ENCODE results near the gene CBL. TPM values are rescaled to one million over a fixed set of nuclear protein-coding genes. Genes with fewer than 3 reads are reported as not detected.
"Not testable (repeated sequence)": the region's sequence is repeated elsewhere in the genome, so short reads cannot be mapped to it uniquely, and the experiment has no call there.

Gene CBL
- total RNA-seq, 1 donor from 2014 or later, result 46.6 TPM

- Histone ChIP-seq H2AFZ (ENCODE audit: low read depth, low read length) (no peak overlapping the region), H3K9me3 (ENCODE audit: insufficient read depth, low read depth, low read length) (no peaks in the 10 kb centered on the region), H3K27ac (ENCODE audit: low read depth, low read length) (no peak overlapping the region), H3K36me3 (ENCODE audit: insufficient read depth, low read length) (no peaks in the 10 kb centered on the region), H3K4me2 (ENCODE audit: low read length) (no peak overlapping the region), H3K27me3 (ENCODE audit: insufficient read depth, low read length) (peaks cover 3% of the 10 kb centered on the region), H3K4me1 (ENCODE audit: insufficient read depth, low read length) (peaks cover 4% of the 10 kb centered on the region), H3K4me3 (ENCODE audit: insufficient read depth, low read depth, low read length) (no peak overlapping the region), H4K20me1 (ENCODE audit: insufficient read depth, low read length) (no peaks in the 10 kb centered on the region), H3K79me2 (ENCODE audit: insufficient read depth, low read length) (no peaks in the 10 kb centered on the region), H3K9ac (ENCODE audit: low read length) (no peak overlapping the region)
- no peak for TF ChIP-seq CTCF (IDR thresholded peaks at IDR 0.05; ENCODE audit: insufficient read depth, low read depth, low read length)
- TF ChIP-seq EZH2 (IDR thresholded peaks at IDR 0.05; ENCODE audit: insufficient read depth, low read length), result no peak
- no peak overlapping the region for H3K4me3 Mint-ChIP-seq (ENCODE audit: unreplicated experiment)
- FAIRE-seq (no peak), DNase-seq (ENCODE audit: low read depth) (no peak)
- H3K36me3 Mint-ChIP-seq (ENCODE audit: low read depth, unreplicated experiment), result peaks cover 9% of the 10 kb centered on the region
- H3K27me3 Mint-ChIP-seq (ENCODE audit: low read depth, unreplicated experiment), result peaks cover 7% of the 10 kb centered on the region
- peaks cover 2% of the 10 kb centered on the region for H3K9me3 Mint-ChIP-seq (ENCODE audit: unreplicated experiment)
- H3K4me1 Mint-ChIP-seq (ENCODE audit: low read depth, unreplicated experiment), result peaks cover 4% of the 10 kb centered on the region
- no peak overlapping the region for H3K27ac Mint-ChIP-seq (ENCODE audit: unreplicated experiment)
Measured at GRCh38 chr11:119180729-119181676, 25.1 kb upstream of the CBL start.

DNA sequence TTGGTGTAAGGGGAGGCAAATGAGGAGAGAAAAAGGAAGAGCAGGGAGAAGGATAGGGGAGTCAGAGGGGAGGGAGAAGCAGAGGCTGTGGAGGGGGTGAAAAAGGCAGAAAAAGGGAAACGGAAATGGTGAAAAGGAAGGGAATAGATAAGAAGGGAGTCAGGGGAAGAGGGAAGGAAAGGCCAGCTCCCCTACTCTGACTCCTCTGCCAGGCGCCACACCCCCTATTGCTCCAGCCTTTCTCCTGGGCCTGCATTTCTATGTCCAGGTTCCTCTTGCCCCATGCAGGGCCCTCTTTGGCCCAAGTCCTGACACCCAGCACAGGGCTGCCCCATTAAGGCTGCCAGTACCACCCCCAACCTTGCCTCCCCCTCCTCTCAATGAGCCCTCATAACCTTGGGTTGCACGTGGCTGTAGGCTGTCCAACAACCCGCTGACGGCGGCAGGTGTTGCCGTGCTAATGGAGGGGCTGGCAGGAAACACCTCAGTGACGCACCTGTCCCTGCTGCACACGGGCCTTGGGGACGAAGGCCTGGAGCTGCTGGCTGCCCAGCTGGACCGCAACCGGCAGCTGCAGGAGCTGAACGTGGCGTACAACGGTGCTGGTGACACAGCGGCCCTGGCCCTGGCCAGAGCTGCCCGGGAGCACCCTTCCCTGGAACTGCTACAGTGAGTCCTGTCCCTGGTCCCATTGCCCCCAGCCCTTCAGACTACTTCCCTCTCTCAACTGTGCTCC lies 24.3 kb upstream of the CBL start:
- Mint-ChIP-seq H3K27me3 (ENCODE audit: low read depth, unreplicated experiment) (peaks cover 14% of the 10 kb centered on the region), H3K36me3 (ENCODE audit: low read depth, unreplicated experiment) (peaks cover 9% of the 10 kb centered on the region), H3K27ac (ENCODE audit: unreplicated experiment) (no peak overlapping the region), H3K9me3 (ENCODE audit: unreplicated experiment) (peaks cover 2% of the 10 kb centered on the region), H3K4me1 (ENCODE audit: low read depth, unreplicated experiment) (peaks cover 4% of the 10 kb centered on the region), H3K4me3 (ENCODE audit: unreplicated experiment) (no peak overlapping the region)
- H3K79me2 ChIP-seq (ENCODE audit: insufficient read depth, low read length), result no peaks in the 10 kb centered on the region
- no peak overlapping the region for H3K27ac ChIP-seq (ENCODE audit: low read depth, low read length)
- FAIRE-seq (no peak), DNase-seq (ENCODE audit: low read depth) (no peak)
- peaks cover 4% of the 10 kb centered on the region for H3K27me3 ChIP-seq (ENCODE audit: insufficient read depth, low read length)
- H3K4me3 ChIP-seq (ENCODE audit: insufficient read depth, low read depth, low read length), result no peak overlapping the region
- H3K36me3 ChIP-seq (ENCODE audit: insufficient read depth, low read length), result no peaks in the 10 kb centered on the region
- H4K20me1 ChIP-seq (ENCODE audit: insufficient read depth, low read length), result no peaks in the 10 kb centered on the region
- TF ChIP-seq CTCF (IDR thresholded peaks at IDR 0.05; ENCODE audit: insufficient read depth, low read depth, low read length), result no peak
- no peak for TF ChIP-seq EZH2 (IDR thresholded peaks at IDR 0.05; ENCODE audit: insufficient read depth, low read length)
- no peak overlapping the region for H3K4me2 ChIP-seq (ENCODE audit: low read length)
- no peak overlapping the region for H3K9ac ChIP-seq (ENCODE audit: low read length)
- H3K9me3 ChIP-seq (ENCODE audit: insufficient read depth, low read depth, low read length), result no peaks in the 10 kb centered on the region
- no peak overlapping the region for H2AFZ ChIP-seq (ENCODE audit: low read depth, low read length)
- H3K4me1 ChIP-seq (ENCODE audit: insufficient read depth, low read length), result peaks cover 4% of the 10 kb centered on the region

DNA sequence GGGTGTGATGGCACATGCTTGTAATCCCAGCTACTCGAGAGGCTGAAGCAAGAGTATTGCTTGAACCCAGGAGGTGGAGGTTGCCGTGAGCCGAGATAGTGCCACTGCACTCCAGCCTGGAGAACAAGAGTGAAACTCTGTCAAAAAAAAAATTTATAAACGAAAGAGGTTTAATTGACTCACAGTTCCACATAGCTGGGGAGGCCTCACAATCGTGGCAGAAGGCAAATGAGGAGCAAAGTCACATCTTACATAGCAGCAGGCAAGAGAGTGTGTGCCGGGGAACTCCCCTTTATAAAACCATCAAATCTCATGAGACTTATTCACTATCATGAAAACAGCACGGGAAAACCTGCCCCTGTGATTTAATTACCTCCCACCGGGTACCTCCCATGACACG lies 21.7 kb upstream of the CBL start:
- H3K9me3 Mint-ChIP-seq (ENCODE audit: unreplicated experiment); H3K4me2 ChIP-seq (ENCODE audit: low read length); H3K9ac ChIP-seq (ENCODE audit: low read length); FAIRE-seq; H3K36me3 Mint-ChIP-seq (ENCODE audit: low read depth, unreplicated experiment); H3K27ac ChIP-seq (ENCODE audit: low read depth, low read length); H3K4me3 Mint-ChIP-seq (ENCODE audit: unreplicated experiment); H3K4me1 Mint-ChIP-seq (ENCODE audit: low read depth, unreplicated experiment); H4K20me1 ChIP-seq (ENCODE audit: insufficient read depth, low read length); H3K4me1 ChIP-seq (ENCODE audit: insufficient read depth, low read length); DNase-seq (ENCODE audit: low read depth); H3K27me3 ChIP-seq (ENCODE audit: insufficient read depth, low read length); H3K9me3 ChIP-seq (ENCODE audit: insufficient read depth, low read depth, low read length); H3K36me3 ChIP-seq (ENCODE audit: insufficient read depth, low read length); H3K4me3 ChIP-seq (ENCODE audit: insufficient read depth, low read depth, low read length); H3K79me2 ChIP-seq (ENCODE audit: insufficient read depth, low read length); H3K27ac Mint-ChIP-seq (ENCODE audit: unreplicated experiment); H2AFZ ChIP-seq (ENCODE audit: low read depth, low read length): not testable (repeated sequence)
- peaks cover 22% of the 10 kb centered on the region for H3K27me3 Mint-ChIP-seq (ENCODE audit: low read depth, unreplicated experiment)

Data from astrocyte (in vitro differentiated cells and primary cell).